DOHH2 (cell line): ENCODE data around the gene CAPN3.

ENCODE experiments used
- H3F3A ChIP-seq: fragments of 200-600 bp; sonication (generic), shearing (Covaris generic); 2 replicates; pipeline ENCODE4 v1.6.0; 2016; ENCODE audit warnings: antibody characterized with exemption, mild to moderate bottlenecking; ENCODE audit not compliant: control insufficient read depth, insufficient read depth
- H3K27ac ChIP-seq: fragments of 200-600 bp; sonication (generic); 2 replicates; pipeline ENCODE4 v1.5.1; 2014; ENCODE audit warnings: low read depth, mild to moderate bottlenecking, low read length, moderate library complexity
- H3K27me3 ChIP-seq: fragments of 200-600 bp; sonication (generic); 2 replicates; pipeline ENCODE4 v1.6.1; 2014; ENCODE audit warnings: mild to moderate bottlenecking, low read length, mixed read lengths; ENCODE audit not compliant: control insufficient read depth
- H3K36me3 ChIP-seq: fragments of 200-600 bp; sonication (generic); 2 replicates; pipeline ENCODE4 v1.6.1; 2014; ENCODE audit warnings: mild to moderate bottlenecking, low read length, moderate library complexity, mixed read lengths; ENCODE audit not compliant: control insufficient read depth
- H3K4me1 ChIP-seq: fragments of 200-600 bp; sonication (generic); 2 replicates; pipeline ENCODE4 v1.6.1; 2014; ENCODE audit warnings: mild to moderate bottlenecking, low read length, mixed read lengths; ENCODE audit not compliant: control insufficient read depth
- H3K4me2 ChIP-seq: fragments of 200-600 bp; sonication (generic); 2 replicates; pipeline ENCODE4 v1.6.0; 2014; ENCODE audit warnings: mild to moderate bottlenecking, low read length, moderate library complexity
- H3K4me3 ChIP-seq: fragments of 200-600 bp; sonication (generic); 2 replicates; pipeline ENCODE4 v1.5.1; 2014; ENCODE audit warnings: mild to moderate bottlenecking, low read length, mixed read lengths
- H3K79me2 ChIP-seq: fragments of 200-600 bp; sonication (generic); 2 replicates; pipeline ENCODE4 v1.6.1; 2014; ENCODE audit warnings: mild to moderate bottlenecking, low read length, mixed read lengths; ENCODE audit not compliant: control insufficient read depth
- H3K9me2 ChIP-seq: fragments of 200-600 bp; sonication (generic); replicated peaks from 2 replicates; pipeline ENCODE4 v1.6.1; 2014; ENCODE audit warnings: mild to moderate bottlenecking, low read length, mixed read lengths; ENCODE audit not compliant: control insufficient read depth
- H3K9me3 ChIP-seq: fragments of 200-600 bp; sonication (generic); 2 replicates; pipeline ENCODE4 v1.6.1; 2014; ENCODE audit warnings: antibody characterized with exemption, low read length, mixed read lengths; ENCODE audit not compliant: control insufficient read depth, insufficient read depth
- H4K20me1 ChIP-seq: fragments of 200-600 bp; sonication (generic); 2 replicates; pipeline ENCODE4 v1.6.0; 2014; ENCODE audit warnings: low read depth, mild to moderate bottlenecking, antibody characterized with exemption, low read length, moderate library complexity; ENCODE audit not compliant: control insufficient read depth, insufficient read depth
- EZH2phosphoT487 ChIP-seq: fragments of 200-600 bp; sonication (generic); IDR thresholded peaks from 2 replicates; pipeline ENCODE4 v1.6.1; 2017; ENCODE audit warnings: borderline replicate concordance, mild to moderate bottlenecking, antibody characterized with exemption, low read length, moderate library complexity, mixed read lengths
- TF ChIP-seq, protein P1 (sequence below): fragments of 200-600 bp; sonication (generic); IDR thresholded peaks from one replicate; pipeline ENCODE4 v1.5.1; 2014; ENCODE audit warnings: antibody characterized with exemption, mild to moderate bottlenecking, low read depth, low read length; ENCODE audit not compliant: poor library complexity, severe bottlenecking

CAPN3 gene

DNA sequence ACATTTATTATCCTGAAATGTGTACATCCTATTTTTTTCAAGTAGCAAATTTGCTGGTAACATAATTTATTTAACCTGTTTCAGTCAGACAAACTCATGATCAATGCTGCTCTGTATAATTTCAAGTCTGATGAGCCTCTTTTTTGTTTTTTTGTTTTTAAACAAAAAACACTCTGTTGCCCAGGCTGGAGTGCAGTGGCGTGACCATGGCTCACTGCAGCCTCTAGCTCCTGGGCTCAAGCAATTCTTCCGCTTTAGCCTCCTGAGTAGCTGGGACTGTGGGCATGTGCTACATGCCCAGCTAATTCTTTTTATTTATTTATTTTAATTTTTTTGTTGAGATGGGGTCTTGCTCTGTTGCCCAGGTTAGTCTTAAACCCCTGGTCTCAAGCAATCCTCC lies 40.1 kb upstream of the CAPN3 start:
- H4K20me1 ChIP-seq: no peaks in the 10 kb centered on the region
- no peaks in the 10 kb centered on the region for H3K36me3 ChIP-seq
- no peak overlapping the region for H3K4me3 ChIP-seq
- no peak overlapping the region for H3K27ac ChIP-seq
- no peaks in the 10 kb centered on the region for H3K27me3 ChIP-seq
- H3K9me3 ChIP-seq: no peaks in the 10 kb centered on the region
- H3K9me2 ChIP-seq: no peaks in the 10 kb centered on the region
- H3K4me1 ChIP-seq: no peaks in the 10 kb centered on the region
- no peaks in the 10 kb centered on the region for H3K79me2 ChIP-seq
- no peak overlapping the region for H3K4me2 ChIP-seq
- TF ChIP-seq EZH2phosphoT487: no peak
- TF ChIP-seq, protein P1, sequence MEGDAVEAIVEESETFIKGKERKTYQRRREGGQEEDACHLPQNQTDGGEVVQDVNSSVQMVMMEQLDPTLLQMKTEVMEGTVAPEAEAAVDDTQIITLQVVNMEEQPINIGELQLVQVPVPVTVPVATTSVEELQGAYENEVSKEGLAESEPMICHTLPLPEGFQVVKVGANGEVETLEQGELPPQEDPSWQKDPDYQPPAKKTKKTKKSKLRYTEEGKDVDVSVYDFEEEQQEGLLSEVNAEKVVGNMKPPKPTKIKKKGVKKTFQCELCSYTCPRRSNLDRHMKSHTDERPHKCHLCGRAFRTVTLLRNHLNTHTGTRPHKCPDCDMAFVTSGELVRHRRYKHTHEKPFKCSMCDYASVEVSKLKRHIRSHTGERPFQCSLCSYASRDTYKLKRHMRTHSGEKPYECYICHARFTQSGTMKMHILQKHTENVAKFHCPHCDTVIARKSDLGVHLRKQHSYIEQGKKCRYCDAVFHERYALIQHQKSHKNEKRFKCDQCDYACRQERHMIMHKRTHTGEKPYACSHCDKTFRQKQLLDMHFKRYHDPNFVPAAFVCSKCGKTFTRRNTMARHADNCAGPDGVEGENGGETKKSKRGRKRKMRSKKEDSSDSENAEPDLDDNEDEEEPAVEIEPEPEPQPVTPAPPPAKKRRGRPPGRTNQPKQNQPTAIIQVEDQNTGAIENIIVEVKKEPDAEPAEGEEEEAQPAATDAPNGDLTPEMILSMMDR: no peak
- H3F3A ChIP-seq: no peaks in the 10 kb centered on the region

DNA sequence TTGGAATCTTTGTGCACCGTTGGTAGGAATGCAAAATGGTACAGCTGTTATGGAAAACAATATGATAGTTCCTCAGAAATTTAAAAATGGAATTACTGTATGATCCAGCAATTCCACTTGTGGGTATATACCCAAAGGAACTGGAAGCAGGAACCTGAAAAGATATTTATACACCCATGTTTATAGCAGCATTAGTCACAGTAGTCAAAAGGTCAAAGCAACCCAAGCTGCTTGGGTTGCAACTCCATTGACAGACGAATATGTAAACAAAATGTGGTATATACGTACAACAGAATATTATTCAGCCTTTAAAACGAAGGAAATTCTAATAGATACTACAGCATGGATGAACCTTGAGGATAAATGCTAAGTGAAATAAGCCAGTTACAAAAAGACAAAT lies 35.0 kb upstream of the CAPN3 start:
- no peak overlapping the region for H3K4me2 ChIP-seq
- H3K4me1 ChIP-seq: no peaks in the 10 kb centered on the region
- H3K27ac ChIP-seq: no peak overlapping the region
- no peaks in the 10 kb centered on the region for H3K9me3 ChIP-seq
- no peaks in the 10 kb centered on the region for H4K20me1 ChIP-seq
- no peak overlapping the region for H3K4me3 ChIP-seq
- TF ChIP-seq EZH2phosphoT487: no peak
- TF ChIP-seq, protein P1: no peak
- H3F3A ChIP-seq: no peaks in the 10 kb centered on the region
- no peaks in the 10 kb centered on the region for H3K79me2 ChIP-seq
- no peaks in the 10 kb centered on the region for H3K9me2 ChIP-seq
- H3K36me3 ChIP-seq: 0 out of 2 replicates have a peak, but pooled peaks cover 3% of the 10 kb centered on the region
- H3K27me3 ChIP-seq: no peaks in the 10 kb centered on the region

DNA sequence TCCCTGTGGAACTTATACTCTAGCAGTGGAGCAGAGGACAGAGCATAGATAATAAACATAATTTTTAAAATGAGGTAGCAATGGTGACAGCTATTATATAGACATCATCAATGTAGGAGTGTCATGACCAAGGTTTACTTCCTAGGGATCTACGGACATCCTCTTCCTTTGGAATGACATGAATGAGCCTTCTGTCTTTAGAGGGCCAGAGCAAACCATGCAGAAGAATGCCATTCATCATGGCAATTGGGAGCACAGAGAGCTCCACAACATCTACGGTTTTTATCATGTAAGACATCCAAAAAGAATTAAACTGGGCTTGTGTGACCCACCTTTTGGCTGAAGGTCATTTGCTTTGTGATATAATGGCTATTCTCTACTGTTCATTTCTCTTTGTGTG lies 30.1 kb upstream of the CAPN3 start:
- H3K4me1 ChIP-seq: no peaks in the 10 kb centered on the region
- H3K4me3 ChIP-seq: no peak overlapping the region
- no peaks in the 10 kb centered on the region for H4K20me1 ChIP-seq
- no peaks in the 10 kb centered on the region for H3K9me3 ChIP-seq
- H3K79me2 ChIP-seq: no peaks in the 10 kb centered on the region
- H3K36me3 ChIP-seq: 0 out of 2 replicates have a peak, but pooled peaks cover 3% of the 10 kb centered on the region
- no peaks in the 10 kb centered on the region for H3F3A ChIP-seq
- no peak overlapping the region for H3K27ac ChIP-seq
- no peak overlapping the region for H3K4me2 ChIP-seq
- H3K27me3 ChIP-seq: no peaks in the 10 kb centered on the region
- no peak for TF ChIP-seq EZH2phosphoT487
- TF ChIP-seq, protein P1: no peak
- no peaks in the 10 kb centered on the region for H3K9me2 ChIP-seq

DNA sequence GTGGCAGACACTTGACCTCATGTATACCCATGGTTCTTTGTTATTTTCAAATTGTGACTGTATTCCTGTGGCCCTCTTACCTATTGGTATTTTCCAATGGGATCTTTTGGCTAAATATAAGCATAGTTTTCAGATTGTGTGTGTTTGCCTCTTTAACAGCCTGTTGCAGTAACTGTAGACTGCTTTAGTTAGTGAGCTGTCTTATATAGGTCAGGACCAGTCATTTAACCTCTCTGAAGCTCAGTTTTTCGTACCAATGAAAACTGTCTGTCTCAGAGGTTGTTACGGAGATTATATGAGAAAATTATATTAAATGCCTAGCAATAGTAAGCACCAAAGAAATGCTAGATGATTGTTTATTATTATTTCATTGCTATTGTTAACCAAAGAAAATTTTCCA lies 29.3 kb upstream of the CAPN3 start:
- Histone ChIP-seq H3K27ac (no peak overlapping the region), H3K9me3 (peaks cover 4% of the 10 kb centered on the region), H3K36me3 (0 out of 2 replicates have a peak, but pooled peaks cover 3% of the 10 kb centered on the region), H3K27me3 (no peaks in the 10 kb centered on the region), H3K79me2 (no peaks in the 10 kb centered on the region), H4K20me1 (no peaks in the 10 kb centered on the region), H3K4me3 (no peak overlapping the region), H3F3A (no peaks in the 10 kb centered on the region), H3K4me2 (no peak overlapping the region), H3K4me1 (no peaks in the 10 kb centered on the region), H3K9me2 (no peaks in the 10 kb centered on the region)
- TF ChIP-seq EZH2phosphoT487: no peak
- TF ChIP-seq, protein P1: no peak
